SH-SY5Y (cell line): ENCODE measurements around the gene GDI1.

Experiments used
- GATA2 ChIP-seq: IDR thresholded peaks from 2 replicates; pipeline ENCODE4 v1.6.1; 2011; ENCODE audit warnings: mild to moderate bottlenecking, low read depth, low read length
- GATA3 ChIP-seq: IDR thresholded peaks from 2 replicates; pipeline ENCODE4 v1.6.1; 2011; ENCODE audit warnings: low read depth, mild to moderate bottlenecking, low read length, moderate library complexity

GRCh38 chrX:154467556-154467955 is 30.6 kb downstream of the GDI1 start:
- TF ChIP-seq GATA3 (no peak), GATA2 (no peak)
